ENCODE results near the gene TEX2. TPM values are rescaled to one million over a fixed set of nuclear protein-coding genes. Genes with fewer than 3 reads are reported as not detected.

Gene TEX2
- total and polyA plus RNA-seq, 9 of the 15 experiments (the other 6 are each of a cell fraction or from before 2014, with no cell fraction given), result 4.1 to 27.6 (median 19.3) TPM

- TF ChIP-seq CBX8 (IDR thresholded peaks at IDR 0.05; ENCODE audit: borderline replicate concordance, extremely low read depth, low read depth, low read length, poor library complexity, severe bottlenecking) (no peak), DEAF1 (CRISPR knock-in tag; IDR thresholded peaks at IDR 0.05) (no peak), LARP7 (IDR thresholded peaks at IDR 0.05) (no peak), KDM1A (IDR thresholded peaks at IDR 0.05) (peak in 1 of 2 experiments; percentile 59; a peak in 2 of 4 replicates), ZNF57 (CRISPR knock-in tag; IDR thresholded peaks at IDR 0.05) (no peak), BRD4 (IDR thresholded peaks at IDR 0.05) (no peak), FOXP4 (CRISPR knock-in tag; IDR thresholded peaks at IDR 0.05; ENCODE audit: borderline replicate concordance) (no peak), MBD1 (CRISPR knock-in tag; IDR thresholded peaks at IDR 0.05) (no peak), RFX1 (IDR thresholded peaks at IDR 0.05) (no peak), CREB3 (tag; conservative IDR thresholded peaks at IDR 0.05; ENCODE audit: low read depth) (no peak), ZNF511 (CRISPR knock-in tag; IDR thresholded peaks at IDR 0.05) (no peak), SMARCC2 (IDR thresholded peaks at IDR 0.05; ENCODE audit: low read depth) (no peak), POLR2B (IDR thresholded peaks at IDR 0.05; ENCODE audit: low read depth, partially characterized antibody) (no peak), CREB3L1 (IDR thresholded peaks at IDR 0.05; ENCODE audit: borderline replicate concordance, low read depth) (no peak), MEF2D (tag; conservative IDR thresholded peaks at IDR 0.05; ENCODE audit: low read depth) (no peak)
These were observed 48.9 kb downstream of the TEX2 start (continued) for GRCh38 chr17:64213995-64214811.
